ENCODE data around the gene PPP2R5A. TPM values are rescaled to one million over a fixed set of nuclear protein-coding genes. Genes with fewer than 3 reads are reported as not detected.

PPP2R5A gene
- total RNA-seq, 1 experiment from 2014 or later = 22.0 TPM

GRCh38 chr1:212309967-212310366, 24.8 kb downstream of the PPP2R5A start:
- Histone ChIP-seq H3K9ac (ENCODE audit: extremely low read depth, insufficient read length, low read length) (no peak overlapping the region), H3K4me2 (ENCODE audit: insufficient read depth, insufficient read length, low read length) (no peak overlapping the region), H3K27me3 (ENCODE audit: insufficient read depth, low read length) (no peaks in the 10 kb centered on the region), H3K4ac (ENCODE audit: low read depth, low read length) (no peak overlapping the region), H4K91ac (ENCODE audit: insufficient read length, low read depth, low read length) (no peak overlapping the region), H2AFZ (ENCODE audit: low read length) (no peak overlapping the region), H3T11ph (ENCODE audit: low read length) (no peak overlapping the region), H3K9me3 (ENCODE audit: control insufficient read depth, low read depth, low read length) (no peaks in the 10 kb centered on the region), H3K79me1 (ENCODE audit: insufficient read depth, low read depth, low read length, poor library complexity, severe bottlenecking) (no peaks in the 10 kb centered on the region), H2BK12ac (ENCODE audit: insufficient read length, low read depth, low read length) (no peak overlapping the region), H3K23ac (ENCODE audit: insufficient read length, low read depth, low read length) (no peak overlapping the region), H3K27ac (ENCODE audit: insufficient read length, low read depth, low read length) (no peak overlapping the region), H3K4me1 (ENCODE audit: insufficient read depth, low read length) (no peaks in the 10 kb centered on the region; the same call in 1 of the 2 replicates), H2AK5ac (ENCODE audit: insufficient read length, low read length) (no peak overlapping the region), H3K14ac (ENCODE audit: insufficient read depth, low read length) (no peak overlapping the region), H4K8ac (replicated peaks; ENCODE audit: insufficient read length, low read depth, low read length) (no peak overlapping the region), H2BK120ac (ENCODE audit: low read depth, low read length, poor library complexity, severe bottlenecking) (no peak overlapping the region), H3K18ac (ENCODE audit: insufficient read length, low read depth, low read length) (no peak overlapping the region), H4K5ac (ENCODE audit: insufficient read length, low read depth, low read length) (no peak overlapping the region), H2BK5ac (ENCODE audit: insufficient read length, low read length) (no peak overlapping the region), H2BK20ac (ENCODE audit: low read depth, low read length, poor library complexity, severe bottlenecking) (no peak overlapping the region), H3K79me2 (ENCODE audit: insufficient read depth, low read length) (peaks cover 1% of the 10 kb centered on the region; the same call in 1 of the 2 replicates), H3K23me2 (ENCODE audit: insufficient read length, low read depth, low read length, poor library complexity, severe bottlenecking) (no peaks in the 10 kb centered on the region), H3K56ac (ENCODE audit: insufficient read length, low read depth, low read length) (no peak overlapping the region), H2BK15ac (ENCODE audit: low read depth, low read length) (no peak overlapping the region), H4K20me1 (ENCODE audit: control insufficient read depth, insufficient read depth, insufficient read length) (no peaks in the 10 kb centered on the region)
- Mint-ChIP-seq H3K27ac (peak overlapping the region; percentile 42 to 85 (median 76); a peak in 3 of 7 replicates), H3K4me1 (peaks cover 29 to 31% of the 10 kb centered on the region in 2 experiments), H3K9me3 (peaks cover 5% of the 10 kb centered on the region in 2 experiments; a peak in 4 of 5 replicates), H3K27me3 (ENCODE audit: low read depth) (no peaks in the 10 kb centered on the region), H3K4me3 (no peak overlapping the region), H3K36me3 (ENCODE audit: insufficient read depth in 1 of 3, low read depth in 3 of 3) (peaks cover 10 to 27% (median 13%) of the 10 kb centered on the region in 3 experiments)
- TF ChIP-seq CTCF (conservative IDR thresholded peaks at IDR 0.05) = no peak
- no peak for DNase-seq
